Glomerular visceral epithelial cell (primary cell): ENCODE results near the gene KCTD15.

Source experiments
- DNase-seq: peaks from one replicate; pipeline ENCODE4 v3.0.0-alpha.2; 2016; ENCODE audit errors: extremely low spot score

KCTD15 gene

DNA sequence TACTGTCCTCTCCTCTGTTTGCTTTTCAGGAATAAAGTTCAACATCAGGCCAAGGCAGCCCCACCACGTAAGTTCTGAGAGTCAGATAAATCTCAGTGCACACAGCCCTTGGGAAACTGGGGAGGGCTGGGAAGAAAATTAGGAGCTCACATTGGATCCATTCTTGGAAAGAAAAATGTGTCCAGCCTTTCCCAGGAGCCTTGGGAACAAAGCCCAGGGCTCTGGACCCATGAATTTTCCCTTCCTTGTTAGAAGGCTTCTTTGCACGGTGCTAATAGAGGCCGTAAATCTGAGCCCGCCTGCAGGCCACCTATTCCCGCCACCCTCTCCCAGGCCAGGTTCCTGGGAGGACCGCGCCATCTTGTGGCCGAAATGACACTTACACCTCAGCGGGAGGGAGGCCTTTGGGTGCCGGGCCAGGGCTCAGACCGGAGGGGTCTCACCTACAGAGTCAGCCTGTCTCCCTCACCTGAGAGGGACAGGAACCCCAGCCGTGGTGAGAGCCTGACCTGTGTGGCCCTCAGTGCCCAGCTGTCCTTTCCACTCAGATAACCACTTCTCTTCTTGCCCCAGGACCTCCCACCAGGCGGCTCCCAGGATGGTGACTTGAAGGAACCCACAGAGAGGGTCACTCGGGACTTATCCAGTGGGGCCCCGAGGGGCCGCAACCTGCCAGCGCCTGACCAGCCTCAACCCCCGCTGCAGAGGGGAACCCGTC is 25.1 kb upstream of the KCTD15 start:
- DNase-seq, result peak; percentile 66

DNA sequence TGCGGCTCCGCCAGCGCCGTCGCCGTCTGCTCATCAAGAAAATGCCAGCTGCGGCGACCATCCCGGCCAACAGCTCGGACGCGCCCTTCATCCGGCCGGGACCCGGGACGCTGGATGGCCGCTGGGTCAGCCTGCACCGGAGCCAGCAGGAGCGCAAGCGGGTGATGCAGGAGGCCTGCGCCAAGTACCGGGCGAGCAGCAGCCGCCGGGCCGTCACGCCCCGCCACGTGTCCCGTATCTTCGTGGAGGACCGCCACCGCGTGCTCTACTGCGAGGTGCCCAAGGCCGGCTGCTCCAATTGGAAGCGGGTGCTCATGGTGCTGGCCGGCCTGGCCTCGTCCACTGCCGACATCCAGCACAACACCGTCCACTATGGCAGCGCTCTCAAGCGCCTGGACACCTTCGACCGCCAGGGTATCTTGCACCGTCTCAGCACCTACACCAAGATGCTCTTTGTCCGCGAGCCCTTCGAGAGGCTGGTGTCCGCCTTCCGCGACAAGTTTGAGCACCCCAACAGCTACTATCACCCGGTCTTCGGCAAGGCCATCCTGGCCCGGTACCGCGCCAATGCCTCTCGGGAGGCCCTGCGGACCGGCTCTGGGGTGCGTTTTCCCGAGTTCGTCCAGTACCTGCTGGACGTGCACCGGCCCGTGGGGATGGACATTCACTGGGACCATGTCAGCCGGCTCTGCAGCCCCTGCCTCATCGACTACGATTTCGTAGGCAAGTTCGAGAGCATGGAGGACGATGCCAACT is 24.4 kb upstream of the KCTD15 start:
- DNase-seq, result no peak

DNA sequence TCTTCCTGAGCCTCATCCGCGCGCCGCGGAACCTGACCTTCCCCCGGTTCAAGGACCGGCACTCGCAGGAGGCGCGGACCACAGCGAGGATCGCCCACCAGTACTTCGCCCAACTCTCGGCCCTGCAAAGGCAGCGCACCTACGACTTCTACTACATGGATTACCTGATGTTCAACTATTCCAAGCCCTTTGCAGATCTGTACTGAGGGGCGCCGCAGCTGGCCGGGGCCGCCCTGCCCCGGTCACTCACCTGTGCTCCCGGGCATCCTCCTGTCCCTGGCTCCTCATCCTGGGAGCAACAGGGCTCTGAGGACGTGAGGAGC is 23.9 kb upstream of the KCTD15 start:
- no peak for DNase-seq

DNA sequence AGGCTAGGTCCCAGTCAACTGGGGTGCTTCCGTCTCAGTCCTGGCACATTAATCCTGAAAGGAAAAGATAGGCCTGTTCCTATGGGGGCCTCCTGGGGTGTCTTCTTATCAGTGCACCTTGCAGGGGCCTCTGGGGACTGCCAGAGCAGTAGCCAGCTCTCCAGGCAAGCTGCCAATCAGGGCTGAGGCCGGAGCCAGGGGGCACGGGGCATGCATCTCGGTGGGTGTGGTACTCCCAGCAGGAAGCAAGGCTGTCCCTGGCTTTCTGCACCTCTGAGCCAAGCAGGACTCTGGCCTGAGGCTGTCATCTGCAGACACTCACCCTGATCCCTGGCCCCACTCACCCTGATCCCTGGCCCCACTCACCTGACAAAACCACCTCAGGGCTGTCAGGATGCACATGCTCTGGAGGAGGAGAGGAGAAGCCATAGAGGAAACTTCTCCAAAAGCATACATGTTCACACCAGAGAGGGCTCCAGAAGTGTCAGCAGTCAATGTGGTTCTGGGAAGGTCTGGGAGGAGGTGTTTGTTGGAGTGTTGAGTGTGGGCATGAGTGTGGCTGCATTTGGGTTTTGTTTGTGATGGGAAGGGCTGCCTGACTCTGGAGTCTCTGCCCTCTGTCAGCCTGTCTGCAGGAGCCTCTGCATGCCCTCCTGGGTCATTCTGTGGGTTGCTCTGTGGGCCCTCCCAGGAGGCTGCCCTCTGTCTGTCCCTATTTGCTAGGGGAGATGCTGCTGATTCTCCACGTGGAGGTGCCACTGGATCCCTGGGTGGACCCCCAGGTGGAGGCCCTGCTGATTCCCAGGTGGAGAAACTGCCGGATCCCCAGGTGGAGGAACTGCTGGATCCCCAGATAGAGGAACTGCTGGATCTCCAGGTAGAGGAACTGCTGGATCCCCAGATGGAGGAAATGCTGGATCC is 22.7 kb upstream of the KCTD15 start:
- DNase-seq, result no peak

DNA sequence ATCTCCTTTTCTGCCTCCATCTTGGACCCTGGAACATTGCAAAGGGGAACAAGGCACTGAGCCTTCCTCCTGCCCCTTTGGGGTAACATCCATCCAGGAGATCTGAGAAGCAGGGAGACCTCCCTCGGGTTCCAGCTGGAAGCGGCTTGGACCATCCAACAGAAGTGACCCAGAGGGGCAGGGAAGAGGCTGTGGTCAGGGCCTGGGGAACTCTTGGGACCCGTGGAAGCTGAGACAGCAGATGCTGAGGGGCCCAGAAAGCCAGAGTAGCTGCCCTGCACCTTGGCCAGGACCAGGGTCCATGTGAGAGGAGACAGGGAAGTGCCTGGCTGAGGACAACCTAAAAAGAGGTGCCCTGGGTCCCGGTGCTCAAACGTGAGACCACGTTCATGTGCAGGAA is 21.9 kb upstream of the KCTD15 start:
- DNase-seq, result no peak

DNA sequence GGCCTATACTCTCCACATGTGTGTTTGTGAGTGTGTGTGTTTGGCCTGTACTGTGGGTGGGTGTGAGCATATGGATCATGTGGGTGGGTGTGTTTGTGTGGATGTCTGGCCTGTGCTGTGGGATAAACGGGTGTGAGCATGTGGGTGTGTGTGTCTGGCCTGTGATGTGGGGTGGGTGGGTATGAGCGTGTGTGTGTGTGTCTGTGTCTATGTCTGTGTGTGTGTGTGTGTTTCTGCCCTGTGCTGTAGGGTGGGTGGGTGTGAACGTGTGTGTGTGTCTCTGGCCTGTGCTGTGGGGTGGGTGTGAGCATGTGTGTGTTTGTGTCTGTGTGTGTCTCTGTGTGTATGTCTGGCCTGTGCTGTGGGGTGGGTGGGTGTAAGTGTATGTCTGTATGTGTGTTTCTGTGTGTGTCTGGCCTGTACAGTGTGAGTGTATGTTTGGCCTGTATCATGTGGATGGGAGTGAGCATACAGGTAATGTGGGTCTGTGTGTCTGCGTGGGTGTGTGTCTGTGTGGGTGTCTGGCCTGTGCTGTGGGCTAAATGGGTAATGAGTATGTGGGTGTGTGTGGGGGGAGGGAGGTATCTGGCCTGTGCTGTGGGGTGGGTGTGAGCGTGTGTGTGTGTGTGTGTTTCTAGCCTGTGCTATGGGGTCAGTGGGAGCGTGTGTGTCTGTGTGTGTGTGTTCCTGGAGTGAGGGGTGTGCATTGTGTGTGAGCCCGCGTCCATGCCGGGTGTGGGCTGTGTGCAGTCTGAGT is 20.8 kb upstream of the KCTD15 start:
- no peak for DNase-seq

DNA sequence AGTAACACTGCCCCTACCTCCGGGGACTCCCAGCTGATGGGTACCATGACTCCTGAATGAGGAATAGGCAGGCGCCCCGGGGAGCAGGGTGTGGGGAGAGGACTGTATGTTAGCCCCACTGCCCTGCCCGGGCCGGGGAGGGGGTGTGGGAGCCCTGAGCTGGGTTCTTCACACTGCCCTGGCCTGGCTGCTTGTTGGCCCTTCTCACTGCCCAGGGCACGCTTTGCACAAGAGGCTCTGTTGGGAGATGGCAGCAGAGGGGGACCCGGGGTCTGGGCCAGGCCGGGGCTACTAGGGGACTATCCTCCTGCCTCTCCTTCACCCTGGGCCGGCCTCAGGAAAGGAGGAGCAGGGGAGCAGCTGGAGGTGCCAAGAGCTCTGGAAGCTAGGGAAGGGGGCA is 19.3 kb upstream of the KCTD15 start:
- DNase-seq, result no peak

DNA sequence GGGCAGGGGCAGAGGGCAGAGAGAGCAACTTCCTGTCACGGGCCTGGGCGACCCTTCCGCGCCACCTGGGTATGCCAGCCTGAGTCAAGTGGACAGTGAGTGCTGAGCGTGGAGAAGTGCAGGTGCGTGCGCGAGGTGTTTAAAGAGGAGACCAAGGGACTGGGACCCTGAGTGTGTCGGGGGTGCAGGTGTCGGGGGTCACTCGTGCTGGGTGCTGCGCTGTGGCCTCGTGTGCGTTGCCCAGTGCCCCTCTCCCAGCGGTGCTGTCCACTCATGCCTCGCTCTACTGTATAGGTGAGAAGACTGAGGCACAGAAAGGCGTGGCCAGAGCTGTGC is 18.9 kb upstream of the KCTD15 start:
- no peak for DNase-seq

DNA sequence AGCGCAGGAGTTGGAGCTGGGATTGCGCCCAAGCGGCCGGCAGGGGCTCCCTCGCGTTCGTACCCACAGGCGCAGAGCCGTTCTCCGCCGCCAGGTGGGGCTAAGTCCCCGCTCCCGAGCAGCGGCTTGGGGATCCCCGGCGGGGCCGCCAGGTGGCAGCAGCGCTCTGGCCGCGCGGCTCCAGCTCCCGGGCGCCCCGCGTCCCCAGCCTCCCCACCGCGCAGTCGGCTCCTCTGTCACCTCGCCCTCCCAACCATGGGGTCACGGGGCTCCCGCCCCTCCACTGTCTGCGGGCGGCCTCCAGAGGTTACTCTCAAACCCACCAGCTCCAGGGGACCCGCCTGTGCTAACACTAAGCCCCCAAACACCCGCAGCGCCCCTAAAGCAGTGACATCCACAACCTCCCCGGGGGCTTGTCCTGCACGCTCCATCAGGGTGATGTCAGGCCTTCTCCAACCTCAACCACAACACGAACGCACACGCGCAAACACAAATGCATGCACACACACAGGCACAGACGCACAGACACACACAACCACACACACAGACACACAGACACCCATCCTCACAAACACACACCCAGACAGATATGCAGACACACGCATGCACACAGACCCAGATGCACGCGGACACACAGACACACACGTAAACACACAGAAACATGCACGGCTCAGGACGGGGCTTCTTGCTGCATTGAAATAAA is 18.4 kb upstream of the KCTD15 start:
- DNase-seq, result peak; percentile 74

DNA sequence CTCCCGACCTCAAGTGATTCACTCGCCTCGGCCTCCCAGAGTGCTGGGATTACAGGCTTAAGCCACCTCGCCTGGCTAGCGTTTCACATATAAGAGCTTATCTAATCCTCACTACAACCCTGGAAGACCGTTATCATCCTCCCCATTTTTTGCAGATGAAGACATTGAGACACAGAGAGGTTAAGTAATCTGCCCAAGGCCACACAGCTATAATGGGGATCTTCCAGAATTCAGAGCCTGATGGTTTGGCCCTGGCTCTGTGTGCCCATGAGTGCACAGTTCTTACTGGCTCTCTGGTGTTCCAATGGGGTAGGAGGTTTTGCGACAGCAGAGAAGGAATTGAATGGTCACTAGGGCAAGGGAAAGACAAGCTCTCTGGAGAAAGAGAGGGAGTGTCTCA is 16.8 kb upstream of the KCTD15 start:
- no peak for DNase-seq

DNA sequence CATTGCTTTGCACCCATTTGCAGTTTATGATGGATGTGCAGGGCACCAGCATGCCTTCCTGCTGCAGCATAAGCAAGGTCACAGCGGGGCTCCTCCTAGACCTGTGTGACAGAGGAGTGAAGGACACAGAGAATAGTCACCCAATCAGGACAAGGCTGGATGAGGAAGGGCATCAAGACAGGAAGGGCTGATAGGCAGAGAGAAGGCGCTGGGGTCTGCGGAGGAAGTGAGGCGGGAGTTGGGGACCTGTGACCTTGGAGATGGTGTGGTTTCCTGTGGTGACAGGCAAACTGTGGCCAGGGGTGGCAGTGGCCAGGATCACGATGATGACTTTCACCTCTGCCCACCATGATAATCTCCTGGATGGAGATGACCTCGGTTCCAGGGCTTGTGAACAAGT is 16.4 kb upstream of the KCTD15 start:
- no peak for DNase-seq

DNA sequence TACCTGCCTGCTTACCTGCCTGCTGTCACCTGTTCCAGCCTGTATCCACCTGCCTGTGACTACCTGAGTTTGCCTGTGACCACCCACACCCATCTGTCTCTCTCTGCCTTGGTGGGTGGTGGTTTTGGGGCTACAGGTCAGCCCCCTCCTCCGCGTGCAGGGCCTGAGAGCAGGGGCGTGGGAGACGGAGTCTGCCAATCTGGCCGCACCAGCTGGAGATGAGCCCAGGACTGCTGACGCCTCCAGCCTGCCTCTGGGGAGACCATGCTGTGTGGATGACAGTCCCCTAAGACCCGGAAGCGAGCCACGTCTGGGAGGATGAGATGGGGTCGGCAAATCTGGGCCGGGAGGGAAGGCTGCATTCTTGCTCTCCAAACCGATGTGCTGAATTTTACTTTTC is 15.9 kb upstream of the KCTD15 start:
- no peak for DNase-seq

DNA sequence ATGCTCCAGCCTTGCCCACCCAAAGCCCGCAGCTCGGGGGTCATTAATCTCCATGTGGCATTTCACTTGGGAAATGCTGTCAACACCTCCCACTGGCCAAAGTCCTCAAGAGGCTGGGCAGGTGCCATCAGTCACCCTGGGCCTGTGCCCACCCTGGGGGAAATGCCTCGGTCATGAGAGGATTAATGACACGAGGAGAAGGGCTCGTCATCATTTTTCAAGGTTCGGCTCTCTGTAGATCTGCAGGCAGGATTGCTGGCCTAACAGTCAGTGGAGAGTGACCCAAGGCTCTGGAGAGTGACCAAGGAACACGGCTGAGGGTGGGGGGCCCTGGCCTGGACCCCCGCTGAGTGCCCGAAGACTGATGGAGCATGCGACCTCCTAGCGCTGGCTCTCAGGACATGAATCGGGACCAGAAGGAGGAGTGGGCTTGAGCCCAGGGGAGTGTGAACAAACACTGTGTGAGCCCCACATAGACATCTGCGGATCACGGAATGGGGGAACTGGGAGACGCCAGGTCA is 15.2 kb upstream of the KCTD15 start:
- DNase-seq, result no peak

DNA sequence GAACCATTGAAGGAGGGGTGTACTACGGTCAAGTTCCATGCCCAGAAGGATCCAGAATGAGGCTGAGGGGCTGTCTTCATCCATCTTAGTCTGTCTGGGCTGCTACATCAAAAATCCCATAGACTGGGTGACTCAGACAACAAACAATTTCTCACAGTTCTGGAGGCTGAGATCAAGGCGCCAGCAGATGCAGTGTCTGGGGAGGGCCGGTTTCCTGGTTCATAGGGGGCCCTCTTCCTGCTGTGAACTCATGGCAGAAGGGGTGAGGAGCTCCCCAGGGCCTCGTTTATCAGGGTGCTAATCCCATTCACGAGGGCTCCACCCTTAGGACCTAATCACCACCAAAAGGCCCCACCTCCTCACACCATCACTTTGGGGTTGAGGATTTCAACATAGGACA is 14.7 kb upstream of the KCTD15 start:
- no peak for DNase-seq

DNA sequence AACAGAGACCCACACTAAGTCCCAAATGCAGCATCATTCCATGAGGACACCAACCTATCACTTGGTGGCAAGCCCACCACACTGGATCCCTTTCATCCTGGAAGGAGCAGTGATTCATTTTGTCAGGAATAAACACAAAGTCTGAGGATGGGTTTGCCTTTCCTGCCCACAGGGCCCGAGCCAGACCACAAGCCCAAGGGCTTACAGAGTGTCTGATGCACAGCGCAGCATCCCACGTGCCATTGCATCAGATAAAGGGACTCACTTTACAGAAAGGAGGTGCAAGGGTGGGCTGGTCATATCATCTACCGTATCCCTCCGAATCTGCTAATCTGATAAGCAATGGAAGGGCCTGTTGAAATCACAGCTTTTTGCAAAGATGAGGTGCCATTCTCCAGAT is 12.2 kb upstream of the KCTD15 start:
- DNase-seq, result no peak

DNA sequence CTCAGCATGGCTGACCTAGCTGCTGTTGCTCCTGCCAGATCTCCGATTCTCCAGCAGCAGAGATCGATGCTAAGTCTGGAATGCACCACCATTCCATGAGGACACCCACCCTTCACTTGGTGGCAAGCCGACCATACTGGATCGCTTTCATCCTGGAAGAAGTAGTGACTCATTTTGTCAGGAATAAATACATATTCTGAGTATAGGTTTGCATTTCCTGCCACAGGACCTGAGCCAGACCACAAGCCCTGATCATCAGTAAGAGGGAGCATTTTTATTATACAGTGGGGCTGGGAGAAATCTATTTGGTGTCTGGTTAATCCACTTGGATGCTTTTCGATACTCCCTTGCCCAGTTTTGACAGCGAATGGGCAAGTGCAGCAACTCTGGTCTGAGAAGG is 10.9 kb upstream of the KCTD15 start:
- DNase-seq, result no peak

DNA sequence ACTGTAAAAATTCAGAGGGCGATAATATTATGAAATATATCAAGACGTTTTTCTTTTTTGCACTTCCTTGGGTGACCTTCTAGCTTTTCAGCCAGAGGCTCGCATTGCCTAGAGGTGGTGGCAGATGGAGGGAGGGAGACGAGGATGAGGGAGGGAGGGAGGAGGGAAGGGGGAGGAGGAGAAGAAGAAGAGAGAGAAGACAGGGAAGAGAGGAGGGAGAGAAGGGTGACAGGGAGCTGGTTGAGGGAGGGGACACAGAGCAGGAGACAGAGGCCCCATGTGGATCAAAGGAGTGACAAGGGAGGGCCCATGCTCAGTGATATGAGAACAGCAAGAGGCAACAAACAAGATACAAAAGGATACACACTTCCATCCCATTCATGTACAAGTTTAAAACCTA is 8.0 kb upstream of the KCTD15 start:
- DNase-seq, result no peak

DNA sequence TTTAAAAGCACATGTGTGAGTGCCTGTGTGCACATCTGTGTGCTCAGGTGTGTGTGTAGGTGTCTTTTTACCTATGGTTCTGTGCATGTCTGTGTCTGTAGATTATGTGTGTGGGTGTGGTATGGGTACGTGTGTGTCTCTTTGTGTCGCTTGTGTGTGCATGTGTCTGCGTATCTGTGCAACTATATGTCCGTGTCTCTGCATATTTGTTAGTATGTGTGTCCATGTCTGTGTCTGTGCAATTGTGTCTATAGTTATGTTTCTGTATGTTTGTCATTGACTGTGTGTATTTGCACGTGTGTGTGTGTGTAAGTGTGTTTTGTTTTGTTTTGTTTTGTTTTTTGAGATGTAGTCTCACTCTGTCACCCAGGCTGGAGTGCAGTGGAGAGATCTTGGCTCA is 7.3 kb upstream of the KCTD15 start:
- no peak for DNase-seq

DNA sequence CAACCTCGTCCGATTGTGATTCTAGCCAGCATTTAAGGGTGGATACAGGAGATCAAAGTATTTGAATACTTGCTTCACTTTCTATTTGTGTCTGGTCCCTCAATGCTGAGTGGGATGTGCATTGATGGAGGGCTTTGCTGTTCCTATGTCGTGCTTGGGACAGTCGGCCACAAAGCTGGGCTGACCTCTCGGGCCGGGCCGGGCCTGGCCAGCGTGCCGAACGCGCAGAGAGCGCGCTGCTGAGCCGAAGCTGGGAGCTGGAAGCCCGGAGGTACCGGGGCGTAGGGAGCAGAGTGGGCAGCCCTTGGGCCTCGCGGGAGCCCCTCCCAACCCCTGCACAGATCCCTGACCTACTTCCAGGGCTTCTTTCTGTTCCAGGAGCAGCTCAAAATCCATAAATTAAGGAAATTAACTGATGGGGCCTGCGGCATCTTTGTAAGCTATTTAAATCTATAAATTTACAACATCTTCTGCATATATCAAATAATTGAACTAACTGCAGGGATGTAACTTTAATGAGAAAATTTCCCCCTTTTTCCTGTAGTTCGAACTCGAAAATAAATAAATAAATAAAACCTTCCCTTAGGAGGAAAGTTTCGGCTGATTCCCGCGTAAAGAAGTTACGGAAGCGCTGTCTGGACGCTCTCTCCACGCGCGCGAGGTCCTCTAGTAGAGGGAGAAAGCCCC is 1.8 kb upstream of the KCTD15 start:
- DNase-seq, result no peak

DNA sequence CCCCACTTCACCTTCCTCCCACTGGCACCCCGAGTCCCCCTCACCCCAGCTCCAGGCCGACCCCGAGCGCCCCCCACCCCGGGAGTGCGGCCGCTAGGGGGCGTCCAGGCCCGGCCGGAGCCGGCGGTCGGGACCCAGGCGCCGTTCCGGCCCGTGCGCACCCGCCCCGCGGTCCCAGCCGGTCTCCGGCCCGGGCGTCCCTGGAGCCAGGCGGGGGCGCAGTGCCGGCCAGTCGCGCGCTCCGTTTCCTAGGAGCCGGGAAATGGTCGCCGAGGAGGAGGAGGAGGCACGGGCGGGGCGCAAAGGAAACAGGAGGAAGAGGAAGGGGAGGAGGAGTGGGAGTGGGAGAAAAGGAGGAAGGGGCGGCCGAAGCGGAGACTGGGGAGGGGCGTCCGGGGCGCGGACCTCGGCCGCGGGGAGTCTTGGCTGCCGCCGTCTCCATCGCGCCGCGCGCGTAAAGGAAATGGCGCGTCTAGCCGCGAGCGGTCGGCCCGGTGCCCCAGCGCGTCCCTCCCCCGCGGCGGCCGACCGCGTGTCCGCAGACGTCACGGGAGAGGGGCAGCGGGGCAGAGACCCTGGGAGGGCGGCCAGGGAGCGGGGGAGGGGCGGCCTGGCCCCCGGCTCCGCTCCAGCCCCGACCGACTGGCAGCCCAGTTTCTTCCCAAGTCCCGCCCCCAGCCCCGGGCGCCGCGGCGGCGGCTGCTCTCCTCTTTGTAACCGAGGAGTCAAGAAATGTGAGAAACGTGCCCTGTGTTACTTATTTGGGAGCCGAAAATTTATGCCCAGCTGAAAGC is 1.1 kb upstream of the KCTD15 start:
- no peak for DNase-seq
